HFFc6 (cell line): ENCODE results near the gene MRPL11. TPM values are rescaled to one million over a fixed set of nuclear protein-coding genes. Genes with fewer than 3 reads are reported as not detected.

Source experiments
- DNase-seq: peaks from one replicate; pipeline ENCODE4 v3.0.0-alpha.2; 2018
- H3K27ac Mint-ChIP-seq: 2 replicates; pipeline ENCODE4 v1.8.0; 2020; ENCODE audit warnings: mild to moderate bottlenecking, mixed read lengths
- H3K27me3 Mint-ChIP-seq: 2 replicates; pipeline ENCODE4 v1.8.0; 2021; ENCODE audit warnings: mild to moderate bottlenecking, moderate library complexity, mixed read lengths; ENCODE audit not compliant: insufficient read depth
- H3K36me3 Mint-ChIP-seq: 2 replicates; pipeline ENCODE4 v1.8.0; 2021; ENCODE audit warnings: low read depth, mixed read lengths
- H3K4me1 Mint-ChIP-seq: 2 replicates; pipeline ENCODE4 v1.8.0; 2020; ENCODE audit warnings: low read depth, mixed read lengths
- H3K4me3 Mint-ChIP-seq: 2 replicates; pipeline ENCODE4 v1.8.0; 2020; ENCODE audit warnings: mild to moderate bottlenecking, moderate library complexity, mixed read lengths
- H3K9me3 Mint-ChIP-seq: 2 replicates; pipeline ENCODE4 v1.8.0; 2020; ENCODE audit warnings: mild to moderate bottlenecking, mixed read lengths
- total RNA-seq, 6 experiments: library from RNA; stranded (reverse); fragmentation: NEBNext Ultra II Directional; extraction: Animal tissue kit (Norgen Biotek cat#: 25700); gene quantifications; 2 replicates in 1 of 6; 3 replicates in 5 of 6; pipeline ENCODE4 v1.2.3, GENCODE V29; 2021
- TF ChIP-seq, protein P1 (sequence below): fragments of 200-600 bp; sonication (generic); IDR thresholded peaks from 2 replicates; pipeline ENCODE4 v1.5.0; 2021; ENCODE audit warnings: antibody characterized with exemption, mild to moderate bottlenecking

Gene MRPL11
- total RNA-seq, 6 experiments from 2014 or later, result 55.6 to 74.1 (median 67.6) TPM

DNA sequence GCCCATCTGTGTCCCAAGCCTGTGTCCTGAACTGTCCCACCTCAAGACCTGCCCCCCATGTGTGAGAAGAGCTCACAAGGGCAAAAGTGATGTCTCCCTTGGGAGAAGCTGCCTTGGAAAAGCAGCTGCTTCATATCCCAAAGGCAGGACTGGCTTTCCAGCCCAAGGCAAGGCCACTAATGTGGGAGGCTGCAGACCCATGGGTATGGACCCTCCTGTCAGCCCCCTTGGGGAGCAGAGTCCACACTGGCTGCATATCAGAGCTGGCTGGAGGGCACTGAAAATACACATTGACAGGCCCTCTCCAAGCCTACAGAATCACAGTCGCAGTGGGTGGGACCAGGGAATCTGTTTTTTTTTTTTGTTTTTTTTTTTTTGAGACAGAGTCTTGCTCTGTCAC is 30.8 kb upstream of the MRPL11 start:
- H3K27ac Mint-ChIP-seq, result no peak overlapping the region
- TF ChIP-seq, protein P1, sequence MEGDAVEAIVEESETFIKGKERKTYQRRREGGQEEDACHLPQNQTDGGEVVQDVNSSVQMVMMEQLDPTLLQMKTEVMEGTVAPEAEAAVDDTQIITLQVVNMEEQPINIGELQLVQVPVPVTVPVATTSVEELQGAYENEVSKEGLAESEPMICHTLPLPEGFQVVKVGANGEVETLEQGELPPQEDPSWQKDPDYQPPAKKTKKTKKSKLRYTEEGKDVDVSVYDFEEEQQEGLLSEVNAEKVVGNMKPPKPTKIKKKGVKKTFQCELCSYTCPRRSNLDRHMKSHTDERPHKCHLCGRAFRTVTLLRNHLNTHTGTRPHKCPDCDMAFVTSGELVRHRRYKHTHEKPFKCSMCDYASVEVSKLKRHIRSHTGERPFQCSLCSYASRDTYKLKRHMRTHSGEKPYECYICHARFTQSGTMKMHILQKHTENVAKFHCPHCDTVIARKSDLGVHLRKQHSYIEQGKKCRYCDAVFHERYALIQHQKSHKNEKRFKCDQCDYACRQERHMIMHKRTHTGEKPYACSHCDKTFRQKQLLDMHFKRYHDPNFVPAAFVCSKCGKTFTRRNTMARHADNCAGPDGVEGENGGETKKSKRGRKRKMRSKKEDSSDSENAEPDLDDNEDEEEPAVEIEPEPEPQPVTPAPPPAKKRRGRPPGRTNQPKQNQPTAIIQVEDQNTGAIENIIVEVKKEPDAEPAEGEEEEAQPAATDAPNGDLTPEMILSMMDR, result no peak
- no peak overlapping the region for H3K4me3 Mint-ChIP-seq
- H3K36me3 Mint-ChIP-seq, result no peaks in the 10 kb centered on the region; the same call in 1 of the 2 replicates
- H3K27me3 Mint-ChIP-seq, result peaks cover 7% of the 10 kb centered on the region; the same call in 1 of the 2 replicates
- peaks cover 5% of the 10 kb centered on the region; the same call in 1 of the 2 replicates for H3K4me1 Mint-ChIP-seq
- DNase-seq, result no peak
- H3K9me3 Mint-ChIP-seq, result no peaks in the 10 kb centered on the region

DNA sequence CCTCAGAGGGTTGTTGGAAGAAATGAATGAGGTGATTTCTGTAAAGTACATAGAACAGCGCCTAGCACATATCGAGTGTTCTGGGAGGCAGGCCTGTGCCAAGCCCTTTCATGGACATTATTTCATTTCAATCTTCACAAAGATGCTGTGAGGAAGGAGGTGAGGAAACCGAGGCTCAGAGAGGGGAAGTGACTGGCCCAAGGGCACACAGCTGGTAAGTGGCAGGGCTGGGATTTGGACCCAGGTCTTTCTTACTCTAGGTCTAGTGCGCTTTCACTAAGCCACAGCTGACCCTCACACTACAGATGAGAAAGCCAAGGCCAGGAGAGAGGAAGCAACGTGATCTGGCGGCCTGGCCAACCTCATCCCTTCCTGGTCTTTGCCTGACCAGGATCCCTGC is 30.0 kb upstream of the MRPL11 start:
- H3K4me3 Mint-ChIP-seq, result no peak overlapping the region
- H3K9me3 Mint-ChIP-seq, result no peaks in the 10 kb centered on the region
- H3K4me1 Mint-ChIP-seq, result peaks cover 5% of the 10 kb centered on the region; the same call in 1 of the 2 replicates
- H3K36me3 Mint-ChIP-seq, result no peaks in the 10 kb centered on the region; the same call in 1 of the 2 replicates
- H3K27ac Mint-ChIP-seq, result no peak overlapping the region
- no peak for DNase-seq
- TF ChIP-seq, protein P1, result no peak
- peaks cover 7% of the 10 kb centered on the region for H3K27me3 Mint-ChIP-seq

DNA sequence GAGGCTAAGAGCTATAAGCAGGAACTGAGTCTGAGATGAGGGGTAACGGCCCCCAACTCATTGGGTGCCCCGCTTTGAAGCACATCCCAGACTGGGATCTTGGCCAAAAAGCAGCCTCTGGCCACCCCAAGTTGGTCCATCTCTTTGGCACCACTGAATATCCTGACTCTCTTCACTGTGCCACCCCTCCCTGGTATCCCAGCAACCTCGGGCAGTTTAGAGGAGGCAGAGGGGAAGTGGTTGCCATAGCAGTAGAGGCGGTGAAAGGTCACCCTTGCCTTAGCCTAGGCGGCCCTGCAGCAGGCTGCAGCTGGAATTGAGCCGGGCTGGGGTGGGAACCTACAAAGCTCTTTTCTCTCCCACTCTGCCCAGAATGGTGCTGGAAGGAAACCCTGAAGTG is 29.1 kb upstream of the MRPL11 start:
- DNase-seq, result no peak
- TF ChIP-seq, protein P1, result no peak

DNA sequence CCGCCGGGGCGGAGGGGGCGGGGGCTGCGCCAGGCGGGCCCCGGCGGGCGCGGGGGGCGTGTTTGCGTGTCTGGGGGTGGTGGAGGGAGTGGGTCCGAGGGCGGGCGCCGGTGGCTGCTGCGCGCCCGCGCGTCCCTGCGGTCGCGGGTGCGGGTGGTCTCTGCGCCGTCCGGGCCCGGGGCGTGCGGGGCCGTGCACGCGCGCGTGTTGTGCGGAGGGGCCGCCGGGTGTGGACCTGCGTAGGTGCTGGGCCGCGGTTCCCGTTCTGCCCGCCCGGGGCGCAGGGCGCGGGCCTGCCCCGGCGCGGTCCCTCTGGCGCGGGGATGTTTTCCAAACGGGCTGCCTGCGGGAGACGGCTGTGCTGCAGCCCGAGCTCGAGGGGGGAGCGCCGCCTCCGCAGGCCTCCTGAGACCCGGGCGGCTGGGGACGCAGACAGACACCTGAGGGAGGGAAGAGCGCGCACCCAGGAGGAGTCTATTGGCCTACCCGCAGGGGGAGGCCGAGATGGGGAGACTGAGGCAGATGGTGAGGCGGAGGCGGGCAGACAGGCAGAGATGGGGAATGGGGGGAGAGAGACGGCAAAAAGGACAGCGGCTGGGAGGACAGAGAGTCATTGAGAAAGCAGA is 28.5 kb upstream of the MRPL11 start:
- H3K36me3 Mint-ChIP-seq, result peaks cover 8% of the 10 kb centered on the region; the same call in 1 of the 2 replicates
- peaks cover 14% of the 10 kb centered on the region for H3K9me3 Mint-ChIP-seq
- H3K27ac Mint-ChIP-seq, result peak overlapping the region; percentile 41; the same call in 1 of the 2 replicates
- peaks cover 7% of the 10 kb centered on the region for H3K27me3 Mint-ChIP-seq
- TF ChIP-seq, protein P1, result peak; percentile 48; the same call in 1 of the 2 replicates
- peaks cover 12% of the 10 kb centered on the region; the same call in 1 of the 2 replicates for H3K4me1 Mint-ChIP-seq
- peak overlapping the region; percentile 84 for H3K4me3 Mint-ChIP-seq
- DNase-seq, result no peak

More for the DNA sequence above, 29.1 kb upstream of the MRPL11 start:
- H3K4me1 Mint-ChIP-seq, result peaks cover 12% of the 10 kb centered on the region; the same call in 1 of the 2 replicates
- H3K9me3 Mint-ChIP-seq, result peaks cover 8% of the 10 kb centered on the region
- H3K27me3 Mint-ChIP-seq, result peaks cover 7% of the 10 kb centered on the region
- peak overlapping the region; percentile 41; the same call in 1 of the 2 replicates for H3K27ac Mint-ChIP-seq
- H3K4me3 Mint-ChIP-seq, result peak overlapping the region; percentile 84
- H3K36me3 Mint-ChIP-seq, result peaks cover 2% of the 10 kb centered on the region; the same call in 1 of the 2 replicates

DNA sequence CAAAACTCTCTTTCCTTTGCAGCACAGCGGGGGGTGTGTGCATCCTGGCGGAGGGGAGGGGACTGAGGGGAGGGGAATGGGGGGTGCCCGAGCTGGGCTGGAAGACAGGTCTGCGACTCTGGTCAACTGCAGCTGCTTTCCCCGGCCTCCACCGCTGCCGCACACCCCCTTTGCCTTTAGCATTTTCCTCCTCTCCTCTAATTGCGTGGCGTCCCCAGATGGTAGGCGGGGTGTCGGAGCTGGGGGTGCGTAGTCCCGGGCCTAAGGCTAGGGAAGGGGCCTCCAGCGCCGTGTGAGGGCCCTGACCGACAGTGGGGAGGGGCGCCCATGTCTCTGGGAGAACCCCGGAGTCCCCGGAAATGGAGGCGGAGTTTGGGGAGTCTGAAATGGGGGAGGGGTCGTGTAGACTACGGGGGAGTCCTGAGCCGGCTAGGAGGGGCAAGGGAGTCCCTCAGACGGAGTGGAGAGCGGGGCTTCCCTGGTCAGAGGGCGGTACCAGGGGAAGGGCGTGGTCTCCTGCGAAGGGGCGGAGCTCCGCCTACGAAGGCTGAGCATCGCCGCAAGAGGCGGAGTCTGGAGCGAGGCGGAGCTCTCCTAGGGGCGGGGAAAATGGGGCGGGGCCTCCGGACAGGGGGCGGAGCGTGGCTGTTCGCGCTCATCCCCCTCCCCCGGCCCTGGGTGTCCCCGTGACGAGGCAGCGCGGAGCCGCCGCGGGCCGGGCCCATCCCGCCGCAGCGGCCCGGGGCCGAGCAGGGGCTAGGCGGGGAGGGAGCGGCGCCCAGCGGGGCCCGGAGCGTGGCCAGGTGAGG is 27.8 kb upstream of the MRPL11 start, which contains the start of gene PELI3:
Gene PELI3 (plus strand): TSS at position 681 of the 809 bp plus-strand sequence. CDS start 1,224 bp downstream, outside the sequence.
- TF ChIP-seq, protein P1, result no peak
- DNase-seq, result peak; percentile 79
- Mint-ChIP-seq H3K4me3 (peak within 1 kb of the TSS; percentile 88), H3K27ac (peak within 1 kb of the TSS; percentile 41; the same call in 1 of the 2 replicates), H3K36me3 (peaks cover 8% of the 10 kb centered on the region), H3K27me3 (peaks cover 7% of the 10 kb centered on the region), H3K4me1 (peaks cover 12% of the 10 kb centered on the region; the same call in 1 of the 2 replicates), H3K9me3 (peaks cover 18% of the 10 kb centered on the region)
